Mesothelial cell of epicardium (in vitro differentiated cells): Measurements from ENCODE around the gene CAAP1. TPM values are rescaled to one million over a fixed set of nuclear protein-coding genes. Genes with fewer than 3 reads are reported as not detected.

ENCODE experiments used
- total RNA-seq: library from RNA; stranded (reverse); gene quantifications from 3 replicates; pipeline ENCODE4 v1.2.1, GENCODE V29; 2021

The CAAP1 gene
- total RNA-seq, 1 donor from 2014 or later, result 18.7 TPM

Other genes starting within 250 kb of the CAAP1 start
- gene PLAA, start 54.4 kb upstream of the CAAP1 start, total RNA-seq, result 33.1 to 38.3 TPM (median 34.4 TPM) in 3 replicates
- 21.8 to 22.1 TPM (median 22.1 TPM) in 3 replicates for gene IFT74, start 63.6 kb upstream of the CAAP1 start, total RNA-seq
- not detected in 3 replicates for gene LRRC19, start 112.9 kb upstream of the CAAP1 start, total RNA-seq
- gene TEK, start 216.4 kb upstream of the CAAP1 start, total RNA-seq, result 5.9 to 6.7 TPM (median 6.1 TPM) in 3 replicates